Iris pigment epithelial cell (primary cell): ENCODE data around the gene STAMBPL1.

ENCODE experiments used
- DNase-seq: peaks from one replicate; pipeline ENCODE4 v3.0.0-alpha.2; 2011; ENCODE audit warnings: low read depth

Gene STAMBPL1

DNA sequence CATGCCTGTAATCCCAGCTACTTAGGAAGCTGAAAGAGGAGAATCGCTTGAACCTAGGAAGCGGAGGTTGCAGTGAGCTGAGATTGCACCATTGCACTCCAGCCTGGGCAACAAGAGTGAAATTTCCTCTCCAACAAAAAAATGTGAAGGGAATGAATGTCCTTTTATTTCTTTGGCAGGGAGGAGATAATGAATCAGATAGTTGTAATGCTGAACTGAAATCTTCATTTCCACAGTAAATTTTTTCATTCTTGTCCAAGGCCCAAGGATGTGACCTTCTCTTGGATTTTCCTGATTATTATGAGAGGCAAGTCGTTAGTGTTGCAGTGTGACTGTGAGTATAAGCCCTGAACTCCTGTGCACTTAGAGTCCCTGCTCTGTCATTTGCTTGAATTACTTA is 13.6 kb downstream of the STAMBPL1 start:
- peak; percentile 66 for DNase-seq

DNA sequence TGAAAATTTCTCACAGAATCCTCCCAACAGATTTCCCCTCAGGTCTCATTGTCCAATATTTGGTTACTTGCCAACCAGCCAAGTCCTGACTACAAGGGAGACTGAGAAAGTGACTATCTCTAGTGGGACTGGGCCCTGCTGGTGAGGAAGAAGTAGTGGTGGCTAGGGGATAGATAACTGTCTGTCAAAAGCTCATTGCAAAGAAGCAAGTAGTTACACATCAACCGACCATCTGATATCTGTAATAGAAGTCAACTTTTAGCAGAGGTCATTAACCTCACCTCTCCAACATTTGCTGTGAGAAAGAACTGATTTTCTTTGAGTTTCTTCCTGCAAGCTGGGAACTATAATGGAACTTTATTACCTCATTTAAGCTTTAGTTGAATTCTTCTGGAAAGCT is 15.2 kb downstream of the STAMBPL1 start:
- no peak for DNase-seq

DNA sequence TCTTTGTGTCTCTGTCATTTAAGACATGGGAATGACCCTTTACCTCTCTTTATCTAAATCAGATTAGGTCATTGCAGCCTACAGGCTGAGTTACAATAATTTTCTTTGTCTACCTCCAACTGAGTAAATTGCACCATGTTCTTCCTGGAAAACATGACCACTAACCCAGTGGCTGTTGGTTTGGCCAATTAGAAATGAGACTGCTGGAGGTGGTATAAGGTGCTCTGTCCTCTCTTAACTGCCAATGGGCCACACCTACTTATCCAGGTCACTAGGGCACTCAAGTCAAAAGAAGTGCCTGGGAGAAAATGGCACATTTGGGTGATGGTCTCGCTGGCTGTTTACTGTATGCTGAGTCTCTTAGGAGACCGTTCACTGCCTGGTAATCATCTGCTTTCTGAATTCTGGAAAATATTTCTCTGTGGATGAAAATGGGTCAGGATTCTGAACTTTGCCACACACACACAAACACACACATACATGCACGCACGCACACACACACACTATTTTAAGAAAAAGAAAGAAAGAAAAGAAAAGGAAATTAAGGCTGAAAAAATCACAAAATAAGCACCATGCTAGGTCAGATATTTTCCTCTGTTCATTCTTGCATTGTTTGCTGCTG is 16.4 kb downstream of the STAMBPL1 start:
- no peak for DNase-seq

DNA sequence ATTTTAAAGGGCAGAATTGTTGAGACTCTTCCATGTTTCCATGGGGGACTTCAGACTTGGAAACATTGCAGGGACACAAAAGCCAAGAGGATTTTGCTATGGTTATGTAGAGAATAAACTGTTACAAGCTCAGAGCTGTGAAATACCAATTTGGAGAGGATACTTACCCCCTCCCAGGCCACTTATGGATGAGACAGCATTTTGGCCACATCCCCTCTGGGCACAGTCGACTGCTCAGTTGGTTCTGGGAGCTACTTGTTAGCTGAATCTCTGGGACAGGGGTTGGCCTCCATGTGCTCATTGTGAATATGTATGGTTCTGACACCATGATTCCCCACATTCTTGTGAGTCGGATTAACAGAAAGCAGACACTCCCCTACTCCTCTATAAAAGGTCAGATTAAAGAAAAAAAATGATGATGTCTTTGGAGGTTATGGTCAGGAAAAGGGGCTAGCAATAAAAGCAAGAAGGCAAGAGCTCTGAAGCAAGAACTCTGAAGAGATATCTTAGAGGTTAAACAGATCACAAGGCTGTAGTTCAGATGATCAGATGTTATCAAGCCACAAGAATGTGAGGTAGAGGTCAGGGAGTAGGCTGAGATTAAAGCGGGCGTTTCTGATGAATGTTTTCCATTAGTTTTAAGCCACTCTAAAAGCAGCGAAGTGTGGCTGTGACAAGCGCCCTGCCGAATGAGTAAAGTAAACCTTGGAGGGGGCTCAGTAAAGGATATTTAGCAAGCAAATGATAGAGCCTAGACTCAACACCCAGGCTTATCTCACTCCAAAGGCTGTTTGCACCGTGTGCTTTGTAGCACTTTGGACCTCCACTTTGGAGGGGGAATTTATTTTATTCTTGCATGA is 17.2 kb downstream of the STAMBPL1 start:
- peak; percentile 61 for DNase-seq

- no peak for DNase-seq
Observed at GRCh38 chr10:88898727-88899126, 18.7 kb downstream of the STAMBPL1 start.

DNA sequence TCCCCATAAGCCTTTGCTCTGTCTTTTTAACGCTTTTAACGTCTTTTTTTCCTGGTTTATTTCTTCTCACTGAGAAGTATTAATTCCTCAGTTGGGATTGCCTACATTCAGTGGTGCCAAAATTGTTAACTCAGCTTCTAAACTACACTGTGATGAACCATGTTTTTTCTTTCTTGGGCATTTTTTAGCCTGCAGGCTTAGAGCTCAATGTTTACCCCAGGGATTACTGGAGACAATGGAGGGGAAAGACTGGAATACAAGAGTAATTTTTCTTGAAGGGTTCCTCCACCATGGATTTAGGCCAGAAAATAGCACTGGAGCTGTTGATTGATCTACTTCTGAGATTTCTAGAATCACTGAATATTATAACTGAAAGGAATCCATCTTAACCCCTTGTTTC is 19.8 kb downstream of the STAMBPL1 start:
- no peak for DNase-seq

DNA sequence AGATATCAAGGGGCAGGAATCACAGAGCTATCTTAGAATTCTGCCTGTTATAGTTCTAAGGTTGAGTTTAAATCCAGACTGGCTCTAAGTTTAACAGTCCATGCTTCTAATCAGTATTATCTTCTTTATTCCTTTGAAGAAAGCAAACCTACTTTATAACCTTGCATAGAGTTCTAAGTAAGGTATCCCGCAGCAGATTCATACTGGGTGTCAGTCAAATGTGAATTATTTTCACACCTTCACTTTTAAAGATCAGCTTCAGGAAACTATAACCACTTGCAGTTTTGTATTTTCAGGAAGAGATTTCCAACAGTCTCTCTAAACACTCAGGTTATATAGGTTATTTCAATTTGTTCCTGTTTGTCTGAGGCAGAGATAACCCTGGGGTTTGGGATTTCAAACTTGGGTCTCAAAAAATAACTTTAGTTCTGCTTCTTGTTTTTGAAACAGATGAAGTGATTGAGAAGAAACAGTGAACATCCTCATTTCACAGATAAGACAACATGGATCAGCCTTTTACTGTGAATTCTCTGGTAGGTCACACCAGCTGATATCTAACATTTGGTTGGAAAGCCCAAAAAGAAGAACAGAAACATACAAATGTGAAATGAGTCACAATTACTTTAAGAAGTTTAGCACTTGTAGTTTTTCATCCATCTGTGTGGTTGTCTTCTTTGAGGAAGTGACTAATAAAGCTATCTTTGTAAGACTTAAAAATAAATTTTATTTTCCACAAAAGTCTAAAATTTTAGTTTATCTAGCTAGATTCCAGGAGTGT is 21.4 kb downstream of the STAMBPL1 start:
- DNase-seq: peak; percentile 77

DNA sequence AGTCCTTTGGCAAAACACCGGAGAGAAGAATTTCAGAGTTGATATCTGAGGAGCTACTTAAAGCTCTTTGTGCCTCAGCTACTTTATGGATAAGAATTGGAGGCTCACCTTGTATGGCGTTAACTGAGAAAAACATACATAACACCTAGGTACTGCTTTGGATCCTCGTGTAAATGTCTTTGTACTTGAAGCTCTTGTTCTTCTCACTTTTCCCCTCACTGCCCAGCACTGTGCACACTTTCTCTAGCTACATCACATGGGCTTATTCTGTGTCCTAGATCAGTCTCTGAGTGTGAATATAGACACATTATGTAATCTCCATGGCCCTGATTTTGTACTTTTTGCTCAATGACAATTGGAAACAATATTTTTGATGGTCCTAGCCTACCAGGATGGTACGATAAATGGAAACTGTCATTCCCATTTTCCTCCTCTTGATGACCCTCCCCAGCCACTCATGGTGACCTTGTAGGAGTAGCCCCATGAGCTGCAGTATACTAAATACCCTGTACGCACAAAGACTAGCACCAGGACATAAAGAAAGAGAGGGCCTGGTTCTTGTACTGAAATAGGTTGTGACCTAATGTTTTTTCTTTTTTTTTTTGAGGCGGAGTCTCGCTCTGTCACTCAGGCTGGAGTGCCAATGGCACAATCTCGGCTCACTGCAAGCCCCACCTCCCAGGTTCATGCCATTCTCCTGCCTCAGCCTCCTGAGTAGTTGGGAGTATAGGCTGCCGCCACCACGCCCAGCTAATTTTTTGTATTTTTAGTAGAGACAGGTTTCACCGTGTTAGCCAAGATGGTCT is 22.1 kb downstream of the STAMBPL1 start:
- no peak for DNase-seq

DNA sequence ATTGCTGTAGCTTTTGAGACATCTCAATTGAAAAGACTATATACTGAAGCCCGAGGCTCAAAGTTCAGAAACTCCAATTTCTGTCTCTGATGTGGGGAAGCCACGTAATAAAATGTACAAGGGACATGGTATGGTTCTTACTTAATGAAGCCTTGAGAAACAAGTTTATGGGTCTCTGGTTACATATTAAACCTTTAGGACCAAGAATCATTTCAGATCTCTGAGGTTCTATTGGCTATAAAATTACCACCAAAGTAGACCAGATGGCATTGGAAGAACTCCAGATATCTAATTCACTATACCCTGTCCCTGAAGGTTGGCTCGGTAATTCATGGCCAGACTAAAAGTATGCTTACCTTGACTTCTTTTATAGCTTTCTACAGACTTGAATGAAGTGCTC is 23.7 kb downstream of the STAMBPL1 start:
- no peak for DNase-seq

DNA sequence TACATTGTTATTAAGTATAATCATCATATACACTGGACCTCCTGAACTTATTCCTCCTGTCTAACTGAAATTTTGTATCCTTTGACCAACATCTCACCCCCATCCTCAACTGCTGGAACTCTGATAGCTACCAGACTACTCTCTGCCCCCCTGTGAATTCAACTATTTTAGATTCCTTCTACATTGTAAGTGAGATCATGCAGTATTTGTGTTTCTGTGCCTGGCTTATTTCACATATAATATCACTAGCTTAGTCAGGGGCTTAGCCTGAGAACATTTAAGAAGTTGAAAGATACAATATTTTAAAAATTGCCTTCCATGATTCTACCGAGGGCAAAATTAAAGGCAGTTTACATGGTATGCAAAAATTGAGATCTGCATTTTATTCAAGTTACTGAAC is 26.9 kb downstream of the STAMBPL1 start:
- no peak for DNase-seq

GRCh38 chr10:88908194-88908593 is 28.1 kb downstream of the STAMBPL1 start:
- DNase-seq: no peak

DNA sequence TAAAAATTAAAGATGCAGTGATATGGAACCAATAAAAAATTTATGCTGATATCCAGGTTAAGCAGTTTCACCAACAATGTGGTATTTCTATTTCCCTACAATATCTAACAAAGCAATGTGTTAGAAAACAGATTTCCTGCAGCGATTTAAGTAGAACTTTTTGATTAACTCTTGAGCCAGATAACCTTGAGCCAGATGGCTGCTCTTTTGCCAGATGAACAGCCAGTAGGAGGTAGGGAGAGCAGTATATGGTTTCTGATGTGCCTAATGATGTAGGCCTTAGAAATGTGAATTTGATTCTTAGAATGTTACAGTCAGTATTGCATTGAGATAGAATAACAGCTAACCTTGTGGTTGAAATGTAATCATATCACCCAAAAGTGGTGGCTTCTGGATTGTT is 31.1 kb downstream of the STAMBPL1 start:
- DNase-seq: no peak

- no peak for DNase-seq
Observed at GRCh38 chr10:88911851-88912250, 31.8 kb downstream of the STAMBPL1 start.

DNA sequence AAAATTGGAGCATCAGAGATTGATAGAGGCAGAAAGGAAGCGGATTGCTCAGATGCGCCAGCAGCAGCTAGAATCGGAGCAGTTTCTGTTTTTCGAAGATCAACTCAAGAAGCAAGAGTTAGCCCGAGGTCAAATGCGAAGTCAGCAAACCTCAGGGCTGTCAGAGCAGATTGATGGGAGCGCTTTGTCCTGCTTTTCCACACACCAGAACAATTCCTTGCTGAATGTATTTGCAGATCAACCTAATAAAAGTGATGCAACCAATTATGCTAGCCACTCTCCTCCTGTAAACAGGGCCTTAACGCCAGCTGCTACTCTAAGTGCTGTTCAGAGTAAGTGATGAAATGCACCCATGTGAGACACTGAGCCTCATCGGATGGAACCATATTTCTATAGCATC is 33.1 kb downstream of the STAMBPL1 start:
- no peak for DNase-seq

- no peak for DNase-seq
Observed at GRCh38 chr10:88913788-88914187, 33.7 kb downstream of the STAMBPL1 start.

- DNase-seq: no peak
Observed at GRCh38 chr10:88915781-88916180, 35.7 kb downstream of the STAMBPL1 start.

DNA sequence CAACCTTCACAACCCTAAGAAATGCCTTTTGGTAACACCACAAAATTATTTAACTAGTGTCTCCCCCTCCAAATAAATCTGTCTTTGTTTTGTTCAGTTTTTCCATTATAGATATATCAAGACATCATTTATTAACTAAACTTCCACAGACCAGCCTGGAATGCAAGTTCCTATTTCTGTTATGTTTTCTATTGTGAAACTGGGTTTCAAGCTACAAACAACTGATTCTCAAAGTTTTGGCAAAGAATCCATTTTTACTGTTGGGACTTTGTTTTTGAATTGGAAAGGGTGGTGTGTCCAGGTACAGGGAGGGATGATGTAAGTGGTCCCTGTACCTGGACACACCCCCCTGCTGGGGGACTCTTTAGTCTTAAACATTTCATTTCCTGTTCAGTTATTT is 36.2 kb downstream of the STAMBPL1 start:
- DNase-seq: no peak

- no peak for DNase-seq
Observed at GRCh38 chr10:88916986-88917385, 36.9 kb downstream of the STAMBPL1 start.

GRCh38 chr10:88918191-88918905 is 38.3 kb downstream of the STAMBPL1 start:
- DNase-seq: no peak

- no peak for DNase-seq
Observed at GRCh38 chr10:88919041-88919440, 39.0 kb downstream of the STAMBPL1 start.

GRCh38 chr10:88920198-88920597 is 40.2 kb downstream of the STAMBPL1 start:
- DNase-seq: peak; percentile 67
